K562 treated with DMSO at 1 percent for 24 hours (cell line): ENCODE data around the gene TMEM217. TPM values are rescaled to one million over a fixed set of nuclear protein-coding genes. Genes with fewer than 3 reads are reported as not detected.

Source experiments
- total RNA-seq: library from RNA; unstranded; fragments of 300-600 nt; gene quantifications from 2 replicates; pipeline ENCODE4 v1.2.3, GENCODE V29; 2022; ENCODE audit warnings: low read depth; ENCODE audit not compliant: insufficient read depth

The TMEM217 gene
- 6.1 and 6.3 TPM in 2 replicates for total RNA-seq

GRCh38 chr6:37257634-37258404 lies at the start of gene TMEM217, which contains the start of gene TBC1D22B:
Gene TMEM217, minus strand, starts transcription at chr6:37258144. Its CDS starts 39,114 bp downstream, at chr6:37219030.
Gene TBC1D22B, plus strand, starts transcription at chr6:37257772. Its CDS starts 146 bp downstream, at chr6:37257918.

DNA sequence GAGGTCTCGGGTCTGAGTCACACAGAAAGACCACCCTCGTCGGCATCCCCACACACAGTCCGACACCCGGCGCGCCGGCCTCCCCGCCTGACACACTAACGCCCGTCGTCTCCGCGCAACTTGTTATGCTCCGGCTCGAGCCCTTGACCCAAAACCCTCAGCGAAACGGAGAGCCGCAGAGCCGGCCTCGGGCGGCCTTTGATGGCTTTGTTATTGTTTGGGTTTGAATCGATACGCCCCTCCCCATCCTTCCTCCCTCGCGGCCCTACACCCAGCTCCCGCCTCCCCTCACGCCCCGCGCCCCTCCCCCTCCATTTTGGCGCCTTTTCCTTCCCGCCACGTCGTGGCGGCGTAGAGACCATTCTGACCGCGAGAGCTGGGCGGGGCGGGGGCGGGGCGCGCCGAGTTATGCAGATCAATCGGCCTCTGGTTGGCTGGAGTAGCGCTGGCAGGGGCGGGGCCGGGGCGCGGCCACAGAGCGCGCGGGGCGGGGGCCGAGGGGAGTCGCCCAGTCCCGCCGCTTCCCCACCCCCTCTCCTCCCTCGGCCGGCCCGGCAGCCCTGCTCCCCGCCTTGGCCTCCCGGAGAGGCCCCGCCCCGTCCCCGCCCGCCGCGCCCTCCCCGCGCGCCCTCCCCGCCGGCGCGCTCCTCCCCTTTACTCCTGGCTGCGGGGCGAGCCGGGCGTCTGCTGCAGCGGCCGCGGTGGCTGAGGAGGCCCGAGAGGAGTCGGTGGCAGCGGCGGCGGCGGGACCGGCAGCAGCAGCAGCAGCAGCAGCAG lies 88.3 kb downstream of the TMEM217 start, which contains the start of gene PIM1:
PIM1 (plus strand) TSS at position 657 of the 777 bp plus-strand sequence. CDS start 424 bp downstream, outside the sequence.

Other genes with a start within 250 kb of the TMEM217 start
- gene PIM1, start 88.0 kb downstream of the TMEM217 start, total RNA-seq: 558 and 658 TPM in 2 replicates
- gene TBC1D22B, start 372 bp downstream of the TMEM217 start, total RNA-seq: 24.4 and 25.5 TPM in 2 replicates
- 19.5 and 22.5 TPM in 2 replicates for gene RNF8, start 95.8 kb upstream of the TMEM217 start, total RNA-seq
- 52.0 and 52.6 TPM in 2 replicates for gene CMTR1, start 175.1 kb upstream of the TMEM217 start, total RNA-seq
- gene CCDC167, start 241.7 kb upstream of the TMEM217 start, total RNA-seq: 70.5 and 83.0 TPM in 2 replicates